Mononuclear cell (primary cell): ENCODE measurements around the gene SERPINA6. TPM values are rescaled to one million over a fixed set of nuclear protein-coding genes. Genes with fewer than 3 reads are reported as not detected.
"Not testable (repeated sequence)": the region's sequence is repeated elsewhere in the genome, so short reads cannot be mapped to it uniquely, and the experiment has no call there.

Source experiments
- H3K27me3 ChIP-seq: 2 replicates; pipeline ENCODE4 v1.6.0; 2011; ENCODE audit warnings: low read length, control low read depth; ENCODE audit not compliant: insufficient read depth
- H3K4me1 ChIP-seq: 2 replicates; pipeline ENCODE4 v1.5.1; 2011; ENCODE audit warnings: mild to moderate bottlenecking, low read length, control low read depth; ENCODE audit not compliant: insufficient read depth
- H3K4me3 ChIP-seq: 2 replicates; pipeline ENCODE4 v1.5.1; 2011; ENCODE audit warnings: mild to moderate bottlenecking, low read length, moderate library complexity
- H3K9me3 ChIP-seq: 2 replicates; pipeline ENCODE4 v1.5.1; 2011; ENCODE audit warnings: low read depth, mild to moderate bottlenecking, control low read depth, low read length
- total RNA-seq: library from RNA; depleted of rRNA; stranded (reverse); fragments of >200 nt; gene quantifications from one replicate; pipeline ENCODE4 v1.2.3, GENCODE V29; 2012

Gene SERPINA6
- total RNA-seq, 1 donor, result not detected

DNA sequence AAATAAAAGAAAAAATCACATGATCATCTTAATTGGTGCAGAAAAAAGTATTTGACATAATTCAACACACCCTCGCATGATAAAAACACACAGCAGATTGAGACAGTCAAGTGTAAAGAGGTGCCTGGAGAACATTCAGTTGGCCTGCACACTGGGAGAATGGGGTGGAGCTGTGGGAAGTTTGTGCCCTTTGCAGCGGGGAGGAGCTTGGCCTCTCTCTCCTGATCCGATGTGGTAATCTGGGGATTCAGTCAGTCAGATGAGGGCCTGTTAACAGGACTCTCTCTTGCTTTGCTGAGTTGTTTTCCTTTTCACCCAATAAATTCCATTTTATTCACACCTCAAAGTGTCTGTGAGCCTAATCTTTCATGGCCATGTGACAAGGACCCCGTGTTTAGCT lies 5.9 kb downstream of the SERPINA6 start:
- Histone ChIP-seq H3K4me3 (no peak overlapping the region), H3K4me1 (no peaks in the 10 kb centered on the region), H3K27me3 (no peaks in the 10 kb centered on the region), H3K9me3 (no peaks in the 10 kb centered on the region)

DNA sequence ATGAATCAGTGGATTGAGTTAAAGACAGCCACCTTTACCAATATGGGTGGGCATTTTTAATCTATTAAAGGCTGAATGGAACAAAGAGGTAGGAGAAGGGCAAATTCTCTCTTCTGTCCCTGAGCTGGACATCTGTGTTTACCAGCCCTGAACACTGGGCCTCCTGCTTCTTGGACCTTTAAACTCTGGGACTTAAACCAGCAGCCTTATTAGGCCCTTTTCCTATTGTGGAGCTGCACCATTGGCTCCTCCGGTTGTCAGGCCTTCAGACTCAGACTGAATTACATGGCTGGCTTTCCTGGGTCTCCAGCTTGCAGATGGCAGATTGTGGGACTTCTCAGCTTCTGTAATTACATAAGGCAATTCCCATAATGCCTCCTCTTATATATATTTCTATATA lies 6.4 kb downstream of the SERPINA6 start:
- Histone ChIP-seq H3K27me3 (no peaks in the 10 kb centered on the region), H3K4me3 (no peak overlapping the region), H3K9me3 (no peaks in the 10 kb centered on the region), H3K4me1 (no peaks in the 10 kb centered on the region)

DNA sequence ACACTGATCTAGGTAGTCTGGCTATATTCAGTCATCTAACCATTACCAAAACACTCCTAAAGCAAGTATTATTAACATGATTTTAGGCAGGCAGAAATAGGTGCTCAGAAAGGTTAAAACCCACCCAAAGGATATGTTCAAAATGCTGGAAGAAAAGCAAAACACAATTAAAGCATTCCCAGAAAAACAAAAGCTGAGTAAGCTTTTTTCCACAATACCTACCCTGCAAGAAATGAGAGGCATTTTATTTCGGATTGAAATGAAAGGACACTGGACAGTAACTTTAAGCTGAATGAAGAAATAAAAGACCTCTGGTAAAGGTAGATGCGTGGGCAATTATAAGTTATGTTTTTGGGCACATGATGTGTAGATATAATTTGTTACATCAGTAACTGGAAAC lies 8.2 kb downstream of the SERPINA6 start:
- Histone ChIP-seq H3K9me3 (no peaks in the 10 kb centered on the region), H3K27me3 (no peaks in the 10 kb centered on the region), H3K4me3 (no peak overlapping the region), H3K4me1 (no peaks in the 10 kb centered on the region)

DNA sequence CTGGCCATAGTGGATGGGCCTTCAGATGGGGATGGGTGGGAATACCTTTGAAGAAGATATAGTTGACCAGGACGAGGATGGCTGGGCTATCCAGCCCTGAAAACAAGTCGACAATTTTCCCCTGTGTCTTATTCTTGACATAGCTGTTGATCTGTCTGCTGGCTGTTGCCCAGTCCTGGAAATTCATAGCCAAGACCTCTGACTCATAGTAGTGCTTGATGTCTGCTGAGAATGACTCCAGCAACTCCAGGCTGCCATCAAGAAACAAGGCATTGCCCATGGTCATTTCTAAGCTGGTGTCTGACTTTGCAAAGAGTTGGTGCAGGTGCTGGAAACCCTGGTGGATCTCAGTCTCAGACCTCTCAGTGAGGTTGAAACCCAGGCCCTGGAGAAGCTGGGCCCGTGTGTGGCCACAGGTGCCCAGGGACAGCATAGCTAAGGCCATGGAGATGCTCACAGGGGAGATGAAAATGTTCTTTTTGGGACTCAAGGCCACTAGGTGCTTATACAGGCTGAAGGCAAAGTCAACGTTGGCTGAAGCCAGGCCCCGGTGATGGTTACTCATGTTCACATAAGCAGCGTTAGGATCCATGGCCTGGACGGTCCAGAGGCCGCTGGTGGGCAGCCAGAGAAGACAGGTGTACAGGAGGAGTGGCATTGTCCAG lies 9.0 kb downstream of the SERPINA6 start:
- no peaks in the 10 kb centered on the region for H3K9me3 ChIP-seq
- H3K4me3 ChIP-seq, result no peak overlapping the region
- no peaks in the 10 kb centered on the region for H3K27me3 ChIP-seq
- H3K4me1 ChIP-seq, result no peaks in the 10 kb centered on the region

- Histone ChIP-seq H3K4me3 (no peak overlapping the region), H3K9me3 (no peaks in the 10 kb centered on the region), H3K27me3 (no peaks in the 10 kb centered on the region), H3K4me1 (no peaks in the 10 kb centered on the region)
Observed at GRCh38 chr14:94312481-94313246, 10.5 kb downstream of the SERPINA6 start.

DNA sequence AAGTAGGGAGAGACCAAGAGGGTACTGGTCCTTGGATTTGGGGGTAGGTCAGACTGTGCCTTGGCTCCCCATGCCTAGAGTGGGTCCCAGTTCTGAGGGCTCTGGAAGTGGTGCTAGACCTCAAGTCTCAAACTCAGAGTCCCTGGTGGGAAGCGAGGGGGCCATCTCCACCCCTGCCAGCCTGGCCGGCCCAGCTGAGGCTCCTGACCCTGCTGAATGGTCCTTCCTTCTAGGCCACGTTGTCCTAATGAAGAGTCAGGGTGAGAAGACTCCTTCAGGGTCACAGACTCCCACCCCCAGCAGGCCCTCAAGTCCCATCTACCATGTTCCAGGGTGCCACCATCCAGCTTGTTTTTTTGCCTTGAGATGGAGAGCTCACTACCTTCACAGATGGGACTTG lies 12.9 kb downstream of the SERPINA6 start:
- Histone ChIP-seq H3K4me3 (no peak overlapping the region), H3K9me3 (no peaks in the 10 kb centered on the region), H3K4me1 (no peaks in the 10 kb centered on the region)

GRCh38 chr14:94309721-94310120 lies 13.4 kb downstream of the SERPINA6 start:
- Histone ChIP-seq H3K27me3 (no peaks in the 10 kb centered on the region), H3K4me1 (no peaks in the 10 kb centered on the region), H3K4me3 (no peak overlapping the region)

More for the DNA sequence above, 12.9 kb downstream of the SERPINA6 start:
- H3K27me3 ChIP-seq, result no peaks in the 10 kb centered on the region

GRCh38 chr14:94307410-94307992 lies 15.6 kb downstream of the SERPINA6 start:
- Histone ChIP-seq H3K4me3 (no peak overlapping the region), H3K4me1 (no peaks in the 10 kb centered on the region), H3K9me3 (no peaks in the 10 kb centered on the region), H3K27me3 (no peaks in the 10 kb centered on the region)

More at GRCh38 chr14:94309721-94310120, 13.4 kb downstream of the SERPINA6 start:
- H3K9me3 ChIP-seq, result no peaks in the 10 kb centered on the region

DNA sequence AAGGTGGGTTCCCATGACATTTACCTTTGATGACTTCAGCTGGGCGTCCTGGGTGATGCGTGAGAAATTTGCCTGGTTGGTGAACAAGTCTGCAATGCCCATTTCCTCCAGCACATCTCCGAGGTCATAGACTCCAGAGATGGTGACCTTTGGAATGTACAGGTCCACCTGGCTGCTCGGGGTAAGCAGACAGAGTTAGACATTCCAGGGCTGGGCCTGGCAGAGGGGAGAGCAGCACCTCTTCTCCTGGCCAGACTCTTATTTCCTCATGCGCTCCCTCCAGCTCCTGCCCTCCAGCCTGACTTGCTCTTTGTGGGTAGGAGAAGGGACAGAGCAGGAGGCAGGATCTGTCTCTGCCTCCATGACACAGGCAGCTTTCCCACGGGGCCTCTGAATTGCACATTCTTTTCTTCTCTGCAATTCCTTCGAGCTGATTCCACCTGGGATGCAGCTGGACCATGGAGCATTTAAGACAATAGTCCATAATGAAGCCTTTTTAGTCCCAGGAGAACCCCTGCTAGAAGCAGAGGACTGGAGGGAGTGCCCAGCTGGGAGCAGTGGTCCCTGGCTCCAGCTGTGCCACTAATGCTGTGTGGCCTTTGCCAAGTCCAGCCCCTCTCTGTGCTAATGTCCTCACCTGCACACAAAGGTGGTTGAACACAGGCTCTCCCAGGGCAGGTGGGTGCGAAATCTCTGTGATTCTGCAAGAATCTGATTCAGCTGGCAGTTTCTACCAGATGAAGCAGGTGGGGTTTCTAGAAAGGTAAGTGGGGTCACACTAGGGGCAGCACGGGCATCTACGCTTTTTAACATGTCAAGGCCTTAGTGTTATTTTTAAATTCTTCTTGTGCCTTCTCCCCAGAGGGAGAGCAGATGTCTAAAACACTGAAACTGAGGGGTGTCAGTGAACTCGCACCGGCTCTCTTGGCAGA lies 16.8 kb downstream of the SERPINA6 start:
- H3K27me3 ChIP-seq, result no peaks in the 10 kb centered on the region
- no peaks in the 10 kb centered on the region for H3K4me1 ChIP-seq
- no peak overlapping the region for H3K4me3 ChIP-seq
- H3K9me3 ChIP-seq, result no peaks in the 10 kb centered on the region

- no peaks in the 10 kb centered on the region for H3K27me3 ChIP-seq
- no peaks in the 10 kb centered on the region for H3K4me1 ChIP-seq
- H3K4me3 ChIP-seq, result no peak overlapping the region
- no peaks in the 10 kb centered on the region for H3K9me3 ChIP-seq
Observed at GRCh38 chr14:94305620-94306019, 17.5 kb downstream of the SERPINA6 start.

DNA sequence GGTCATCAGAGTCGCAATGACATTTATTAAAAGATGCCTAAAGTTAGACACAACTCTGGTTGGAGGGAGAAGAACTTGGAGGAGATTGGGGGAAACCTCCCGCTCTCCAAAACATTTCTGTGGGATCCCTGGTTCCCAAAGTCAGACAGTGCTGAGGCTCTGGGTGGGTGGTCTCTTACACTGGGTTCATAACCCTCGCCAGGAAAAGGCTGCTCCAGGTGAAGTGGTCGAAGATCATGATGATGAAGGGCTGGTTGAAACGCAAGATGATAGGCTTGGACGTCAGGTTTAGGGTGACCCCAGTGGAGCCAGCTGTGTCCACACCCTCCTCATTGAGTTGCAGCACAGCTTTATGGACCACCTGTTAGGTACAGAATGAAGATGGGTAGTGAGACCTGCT lies 18.9 kb downstream of the SERPINA6 start:
- no peaks in the 10 kb centered on the region for H3K27me3 ChIP-seq
- no peaks in the 10 kb centered on the region for H3K9me3 ChIP-seq
- H3K4me1 ChIP-seq, result no peaks in the 10 kb centered on the region
- H3K4me3 ChIP-seq, result no peak overlapping the region

DNA sequence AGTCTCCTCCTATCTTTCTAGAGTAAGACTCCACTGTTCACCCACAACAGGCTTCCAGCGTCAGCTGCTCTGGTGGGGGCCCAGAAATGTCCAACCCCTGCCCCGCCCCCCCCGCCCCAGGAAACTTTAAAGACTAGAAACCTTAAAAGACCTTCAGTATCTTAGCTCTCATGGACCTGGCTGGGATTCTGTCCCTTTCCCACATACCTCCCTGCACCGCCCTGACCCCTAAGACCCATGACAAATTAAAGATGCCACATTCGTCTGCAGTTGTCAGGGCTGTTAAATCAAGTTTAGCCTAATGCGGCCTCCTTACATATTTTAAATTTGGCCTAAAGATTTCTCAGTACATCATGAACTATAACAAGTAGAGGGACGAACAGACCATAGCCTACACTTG lies 20.0 kb downstream of the SERPINA6 start:
- H3K4me1 ChIP-seq, result no peaks in the 10 kb centered on the region
- no peak overlapping the region for H3K4me3 ChIP-seq
- no peaks in the 10 kb centered on the region for H3K9me3 ChIP-seq
- H3K27me3 ChIP-seq, result no peaks in the 10 kb centered on the region

GRCh38 chr14:94298130-94298529 lies 25.0 kb downstream of the SERPINA6 start:
- Histone ChIP-seq H3K9me3 (no peaks in the 10 kb centered on the region), H3K4me3 (no peak overlapping the region), H3K4me1 (no peaks in the 10 kb centered on the region)

DNA sequence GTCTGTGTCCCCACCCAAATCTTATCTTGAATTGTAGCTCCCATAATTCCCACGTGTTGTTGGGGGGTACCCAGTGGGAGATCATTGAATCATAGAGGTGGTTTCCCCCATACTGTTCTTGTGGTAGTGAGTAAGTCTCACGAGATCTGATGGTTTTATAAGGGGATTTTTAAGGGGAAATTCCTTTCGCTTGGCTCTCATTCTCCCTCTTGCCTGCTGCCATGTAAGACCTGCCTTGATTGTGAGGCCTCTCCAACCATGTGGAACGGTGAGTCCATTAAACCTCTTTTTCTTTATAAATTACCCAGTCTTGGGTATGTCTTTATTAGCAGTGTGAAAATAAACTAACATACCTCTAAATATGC lies 27.0 kb downstream of the SERPINA6 start:
- not testable (repeated sequence) for H3K27me3 ChIP-seq, H3K4me1 ChIP-seq, H3K4me3 ChIP-seq, H3K9me3 ChIP-seq

More at GRCh38 chr14:94298130-94298529, 25.0 kb downstream of the SERPINA6 start:
- H3K27me3 ChIP-seq, result no peaks in the 10 kb centered on the region
